Activated effector memory CD4-positive, alpha-beta T cell treated with Interleukin-2 at 50 U/mL for 16 hours (primary cell): Measurements from ENCODE around the gene RPH3AL.
"Not testable (repeated sequence)": the region's sequence is repeated elsewhere in the genome, so short reads cannot be mapped to it uniquely, and the experiment has no call there.

Source experiments
- DNase-seq: peaks from one replicate; pipeline ENCODE4 v3.0.0-alpha.2; 2020

RPH3AL gene

DNA sequence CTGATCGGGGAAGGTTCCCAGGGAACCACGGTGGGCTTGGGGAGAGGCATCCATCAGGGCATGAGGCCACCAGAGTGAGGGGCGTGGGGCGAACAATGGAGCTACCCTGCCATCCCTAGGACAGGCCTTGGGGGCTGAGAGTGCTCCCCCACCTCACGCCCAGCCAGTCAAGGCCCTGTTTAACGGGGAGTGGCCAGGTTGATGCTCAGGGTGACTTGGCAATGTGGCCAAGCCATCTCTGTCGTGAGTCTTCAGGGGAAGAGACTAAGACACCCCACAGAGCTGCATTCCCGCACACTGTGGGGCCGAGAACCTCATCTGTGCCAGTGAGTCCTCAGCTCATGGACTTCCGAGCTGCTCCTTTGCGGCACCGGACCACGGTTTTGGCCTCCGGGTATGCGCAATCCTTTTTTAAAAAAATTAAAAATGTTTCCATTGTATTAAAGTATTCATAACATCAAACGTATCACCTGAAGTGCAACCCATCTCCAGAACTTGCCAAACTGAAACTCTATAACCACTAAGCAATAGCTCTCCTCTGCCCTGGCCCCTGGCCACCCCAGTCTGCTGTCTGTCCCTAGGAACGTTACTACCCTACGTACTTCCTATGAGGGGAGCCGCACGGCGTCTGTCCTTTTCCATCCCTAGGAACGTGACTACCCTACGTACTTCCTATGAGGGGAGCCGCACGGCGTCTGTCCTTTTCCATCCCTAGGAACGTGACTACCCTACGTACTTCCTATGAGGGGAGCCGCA lies 99.3 kb downstream of the RPH3AL start:
- DNase-seq: no peak

- no peak for DNase-seq
Observed at GRCh38 chr17:252456-252855, 100.2 kb downstream of the RPH3AL start.

GRCh38 chr17:251531-251930 lies 101.1 kb downstream of the RPH3AL start:
- DNase-seq: no peak

DNA sequence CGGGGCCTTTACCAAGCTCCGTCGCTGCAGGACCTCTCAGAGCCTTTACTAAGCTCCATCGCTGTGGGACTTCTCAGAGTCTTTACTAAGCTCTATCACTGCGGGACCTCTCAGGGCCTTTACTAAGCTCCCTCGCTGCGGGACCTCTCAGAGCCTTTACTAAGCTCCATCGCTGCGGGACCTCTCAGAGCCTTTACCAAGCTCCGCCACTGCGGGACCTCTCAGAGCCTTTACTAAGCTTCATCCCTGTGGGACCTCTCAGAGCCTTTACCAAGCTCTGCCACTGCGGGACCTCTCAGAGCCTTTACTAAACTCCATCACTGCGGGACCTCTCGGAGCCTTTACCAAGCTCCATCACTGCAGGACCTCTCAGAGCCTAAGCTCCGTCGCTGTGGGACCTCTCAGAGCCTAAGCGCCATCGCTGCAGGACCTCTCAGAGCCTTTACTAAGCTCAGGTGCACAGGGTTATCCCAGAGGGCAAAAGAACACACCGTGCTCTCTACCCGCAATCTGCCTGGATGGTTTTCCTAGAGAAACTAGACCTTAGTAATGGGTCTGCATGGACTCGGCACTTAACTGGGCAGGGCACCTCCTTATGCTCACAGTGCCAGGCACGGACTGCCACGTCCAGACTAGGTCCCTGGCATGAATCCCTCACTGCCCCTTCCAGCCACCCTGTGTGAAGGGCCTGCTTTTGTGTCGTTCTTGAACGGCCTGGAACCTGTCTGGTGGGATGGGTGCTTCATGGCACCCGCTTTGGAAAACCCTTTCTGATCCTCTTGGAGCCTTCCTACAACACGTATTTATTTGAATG lies 101.9 kb downstream of the RPH3AL start:
- no peak for DNase-seq

- DNase-seq: no peak
Observed at GRCh38 chr17:249236-249993, 103.2 kb downstream of the RPH3AL start.

GRCh38 chr17:248337-249235 lies 104.0 kb downstream of the RPH3AL start:
- no peak for DNase-seq

GRCh38 chr17:247767-248166 lies 104.8 kb downstream of the RPH3AL start:
- no peak for DNase-seq

DNA sequence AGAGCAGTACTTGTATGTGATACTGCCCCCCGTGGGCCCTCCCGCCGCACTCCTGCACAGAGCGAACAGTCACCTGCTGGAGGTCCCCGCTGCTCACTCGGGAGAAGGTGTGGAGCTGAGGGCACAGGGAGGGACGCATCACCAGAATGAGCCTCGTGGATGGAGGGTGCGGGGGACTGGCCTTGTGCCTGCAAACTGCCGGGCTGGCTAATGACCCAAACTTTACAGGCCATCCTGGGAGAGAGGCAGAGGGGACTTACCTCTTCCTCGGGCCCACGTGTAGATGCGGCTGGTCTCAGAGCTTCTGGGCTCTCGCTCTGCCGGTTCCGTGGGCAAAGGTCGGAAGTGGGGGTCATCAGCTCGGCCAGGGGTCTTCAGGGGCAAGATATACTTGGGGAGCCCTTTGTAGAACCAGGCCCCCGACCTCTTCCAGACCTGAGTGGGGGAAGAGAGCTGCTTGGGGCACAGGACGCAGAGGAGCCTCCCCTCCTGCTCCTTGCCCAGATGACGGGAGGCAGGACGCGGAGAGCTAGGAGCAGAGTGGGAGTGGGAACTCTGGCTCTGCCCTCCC lies 105.7 kb downstream of the RPH3AL start:
- no peak for DNase-seq

DNA sequence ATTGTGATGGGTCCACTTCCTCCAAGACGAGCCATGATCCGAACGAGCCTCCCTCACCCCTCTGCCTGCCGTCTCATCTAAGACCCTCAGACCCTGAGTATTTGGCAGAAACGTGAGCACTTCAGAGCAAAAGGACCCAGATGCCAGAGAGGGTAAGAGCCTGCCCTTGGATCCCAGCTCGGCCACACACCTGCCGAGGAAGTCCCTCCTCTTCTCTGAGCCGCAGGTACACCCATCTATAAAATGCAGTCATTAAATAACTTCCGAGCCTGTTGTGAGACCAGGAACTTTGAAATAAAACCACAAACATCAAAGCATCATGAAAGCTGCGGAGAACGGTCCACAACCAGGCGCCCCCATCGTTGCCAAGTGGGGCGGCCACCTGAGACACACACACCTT lies 106.4 kb downstream of the RPH3AL start:
- DNase-seq: no peak

- no peak for DNase-seq
Observed at GRCh38 chr17:245611-246010, 107.0 kb downstream of the RPH3AL start.

DNA sequence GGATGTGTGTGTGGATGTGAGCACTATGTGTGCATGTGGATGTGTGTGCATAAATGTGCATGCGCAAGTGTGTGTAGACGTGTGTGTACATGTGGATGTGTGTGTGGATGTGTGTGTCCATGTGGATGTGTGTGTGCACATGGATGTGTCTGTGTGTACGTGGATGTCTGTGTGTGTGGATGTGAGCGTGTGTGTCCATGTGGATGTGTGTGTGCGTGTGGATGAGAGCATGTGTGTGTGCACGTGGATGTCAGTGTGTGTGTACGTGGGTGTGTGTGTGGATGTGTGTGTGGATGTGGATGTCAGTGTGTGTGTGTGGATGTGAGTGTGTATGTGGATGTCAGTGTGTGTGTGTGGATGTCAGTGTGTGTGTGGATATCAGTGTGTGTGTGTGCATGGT lies 107.6 kb downstream of the RPH3AL start:
- DNase-seq: no peak

- not testable (repeated sequence) for DNase-seq
Observed at GRCh38 chr17:243924-244323, 108.7 kb downstream of the RPH3AL start.

- no peak for DNase-seq
Observed at GRCh38 chr17:238964-239259, 113.7 kb downstream of the RPH3AL start.

GRCh38 chr17:238071-238963 lies 114.3 kb downstream of the RPH3AL start:
- no peak for DNase-seq

DNA sequence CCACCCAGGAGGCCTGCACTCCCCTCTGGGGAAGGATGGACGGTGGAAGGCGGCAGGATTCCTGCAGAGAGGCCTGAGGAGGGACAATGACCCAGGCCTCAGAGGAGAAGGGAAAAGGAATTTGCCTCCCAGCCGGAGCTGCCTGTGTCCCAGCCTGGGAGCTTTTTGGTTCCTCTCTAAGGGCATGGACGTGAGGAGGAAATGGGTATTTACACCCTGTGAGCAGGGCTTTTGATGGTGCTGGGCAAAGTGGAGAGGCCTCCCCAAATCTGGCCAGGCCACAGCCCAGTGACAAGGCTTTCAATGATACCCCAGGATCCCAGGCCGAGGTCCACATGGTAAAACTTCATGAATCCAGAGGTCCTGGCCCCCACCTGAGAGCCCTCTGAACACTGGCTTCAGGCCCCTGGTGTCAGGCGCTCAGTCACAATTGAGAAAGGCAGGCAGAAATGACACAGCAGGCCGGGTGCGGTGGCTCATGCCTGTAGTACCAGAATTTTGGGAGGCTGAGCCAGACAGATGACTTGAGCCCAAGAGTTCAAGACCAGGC lies 115.1 kb downstream of the RPH3AL start:
- no peak for DNase-seq

GRCh38 chr17:236641-237405 lies 115.8 kb downstream of the RPH3AL start:
- DNase-seq: no peak

- no peak for DNase-seq
Observed at GRCh38 chr17:235831-236640, 116.6 kb downstream of the RPH3AL start.

- not testable (repeated sequence) for DNase-seq
Observed at GRCh38 chr17:234994-235830, 117.4 kb downstream of the RPH3AL start.
